GM12878 (cell line): ENCODE measurements around the gene CWC27. TPM values are rescaled to one million over a fixed set of nuclear protein-coding genes. Genes with fewer than 3 reads are reported as not detected.

Experiments used
- CBX3 ChIP-seq: fragments of 200-600 bp; sonication (generic); IDR thresholded peaks from 2 replicates; pipeline ENCODE4 v1.6.1; 2016; ENCODE audit warnings: low read depth, borderline replicate concordance
- ESRRA ChIP-seq: IDR thresholded peaks from 2 replicates; pipeline ENCODE4 v1.6.1; 2012; ENCODE audit warnings: mild to moderate bottlenecking, low read length, improper control_type of control experiment
- HDAC6 ChIP-seq: fragments of 200-600 bp; sonication (generic); IDR thresholded peaks from one replicate; pipeline ENCODE4 v1.8.0; 2017; ENCODE audit warnings: antibody characterized with exemption; ENCODE audit not compliant: unreplicated experiment
- IKZF1 ChIP-seq: fragments of 450-650 bp; conservative IDR thresholded peaks from 2 replicates; pipeline ENCODE4 v1.6.1; 2017; ENCODE audit warnings: antibody characterized with exemption, mild to moderate bottlenecking
- KAT2A ChIP-seq: conservative IDR thresholded peaks from 2 replicates; pipeline ENCODE4 v1.6.1; 2011; ENCODE audit warnings: low read depth, low read length; ENCODE audit not compliant: control insufficient read depth
- NR2C1 ChIP-seq: fragments of 450-650 bp; IDR thresholded peaks from 2 replicates; pipeline ENCODE4 v1.6.1; 2017; ENCODE audit warnings: antibody characterized with exemption, mild to moderate bottlenecking, moderate library complexity
- ZNF217 ChIP-seq: fragments of 450-650 bp; IDR thresholded peaks from 2 replicates; pipeline ENCODE4 v1.6.1; 2017; ENCODE audit warnings: antibody characterized with exemption, mild to moderate bottlenecking
- polyA plus RNA-seq, 11 experiments: library from polyadenylated mRNA; depleted of rRNA in 4 of 11; unstranded in 6 of 11; stranded (reverse) in 5 of 11; fragments of >200 nt; fragmentation: Nextera tagmentation in 4 of 11; fragmentation: Illumina TruSeq in 1 of 11; extraction: Ambion mirVana in 4 of 11; extraction: Trizol in 1 of 11; gene quantifications; 1 replicate in 1 of 11; 2 replicates in 10 of 11; pipeline versions ENCODE4 v1.2.1 to v1.2.3, GENCODE V29; 2011 to 2016; ENCODE audit warnings: inconsistent platforms in 2 of 11, missing spikeins in 2 of 11, low read depth in 1 of 11
- total RNA-seq, 4 experiments: library from RNA; depleted of rRNA in 3 of 4; stranded (reverse); fragments of >200 nt in 3 of 4; fragmentation: Illumina TruSeq in 1 of 4; extraction: Trizol in 1 of 4; gene quantifications; 2 replicates each; pipeline versions ENCODE4 v1.2.1 to v1.2.3, GENCODE V29; 2013 to 2021
- TF ChIP-seq, protein P1 (sequence below): fragments of 450-650 bp; IDR thresholded peaks from 2 replicates; pipeline ENCODE4 v1.6.1; 2017; ENCODE audit warnings: low read depth, mild to moderate bottlenecking, moderate library complexity
- TF ChIP-seq, protein P2 (sequence below): fragments of 450-650 bp; IDR thresholded peaks from 2 replicates; pipeline ENCODE4 v1.6.1; 2017; ENCODE audit warnings: borderline replicate concordance
- TF ChIP-seq, protein P3 (sequence below): fragments of 450-650 bp; IDR thresholded peaks from 2 replicates; pipeline ENCODE4 v1.6.1; 2016; ENCODE audit warnings: mild to moderate bottlenecking
- TF ChIP-seq, protein P4 (sequence below): fragments of 450-650 bp; IDR thresholded peaks from 2 replicates; pipeline ENCODE4 v1.6.1; 2018; ENCODE audit warnings: mild to moderate bottlenecking, low read depth, moderate library complexity; ENCODE audit not compliant: partially characterized antibody
- TF ChIP-seq, protein P5 (sequence below): fragments of 450-650 bp; IDR thresholded peaks from 2 replicates; pipeline ENCODE4 v1.6.1; 2017; ENCODE audit warnings: mild to moderate bottlenecking, moderate library complexity

The CWC27 gene
- total and polyA plus RNA-seq, 10 of the 15 experiments (the other 5 are each of a cell fraction or from before 2014, with no cell fraction given), result 21.7 to 61.9 (median 47.0) TPM

DNA sequence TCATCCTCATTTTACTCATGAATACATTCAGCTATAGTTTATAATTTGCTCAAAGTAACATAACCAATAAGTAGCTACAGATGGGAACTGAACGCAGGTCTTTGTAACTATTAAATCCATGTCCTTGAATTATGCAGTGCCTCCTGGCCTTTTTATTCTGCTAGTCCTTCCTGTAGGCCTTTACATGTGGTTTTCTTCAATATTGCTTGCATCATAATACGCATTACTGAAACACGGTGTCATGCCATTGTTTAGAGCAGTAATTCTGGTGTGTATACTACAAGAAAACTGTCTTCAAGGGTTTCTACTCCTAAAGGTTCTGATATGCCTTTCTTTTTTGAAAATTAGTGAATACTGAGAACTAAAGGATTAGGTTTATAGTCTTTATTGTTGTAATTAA is 20.7 kb downstream of the CWC27 start (continued):
- TF ChIP-seq, protein P1, sequence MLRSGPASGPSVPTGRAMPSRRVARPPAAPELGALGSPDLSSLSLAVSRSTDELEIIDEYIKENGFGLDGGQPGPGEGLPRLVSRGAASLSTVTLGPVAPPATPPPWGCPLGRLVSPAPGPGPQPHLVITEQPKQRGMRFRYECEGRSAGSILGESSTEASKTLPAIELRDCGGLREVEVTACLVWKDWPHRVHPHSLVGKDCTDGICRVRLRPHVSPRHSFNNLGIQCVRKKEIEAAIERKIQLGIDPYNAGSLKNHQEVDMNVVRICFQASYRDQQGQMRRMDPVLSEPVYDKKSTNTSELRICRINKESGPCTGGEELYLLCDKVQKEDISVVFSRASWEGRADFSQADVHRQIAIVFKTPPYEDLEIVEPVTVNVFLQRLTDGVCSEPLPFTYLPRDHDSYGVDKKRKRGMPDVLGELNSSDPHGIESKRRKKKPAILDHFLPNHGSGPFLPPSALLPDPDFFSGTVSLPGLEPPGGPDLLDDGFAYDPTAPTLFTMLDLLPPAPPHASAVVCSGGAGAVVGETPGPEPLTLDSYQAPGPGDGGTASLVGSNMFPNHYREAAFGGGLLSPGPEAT, result no peak
- TF ChIP-seq NR2C1, result no peak
- TF ChIP-seq, protein P2, sequence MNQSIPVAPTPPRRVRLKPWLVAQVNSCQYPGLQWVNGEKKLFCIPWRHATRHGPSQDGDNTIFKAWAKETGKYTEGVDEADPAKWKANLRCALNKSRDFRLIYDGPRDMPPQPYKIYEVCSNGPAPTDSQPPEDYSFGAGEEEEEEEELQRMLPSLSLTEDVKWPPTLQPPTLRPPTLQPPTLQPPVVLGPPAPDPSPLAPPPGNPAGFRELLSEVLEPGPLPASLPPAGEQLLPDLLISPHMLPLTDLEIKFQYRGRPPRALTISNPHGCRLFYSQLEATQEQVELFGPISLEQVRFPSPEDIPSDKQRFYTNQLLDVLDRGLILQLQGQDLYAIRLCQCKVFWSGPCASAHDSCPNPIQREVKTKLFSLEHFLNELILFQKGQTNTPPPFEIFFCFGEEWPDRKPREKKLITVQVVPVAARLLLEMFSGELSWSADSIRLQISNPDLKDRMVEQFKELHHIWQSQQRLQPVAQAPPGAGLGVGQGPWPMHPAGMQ, result no peak
- TF ChIP-seq CBX3, result no peak
- TF ChIP-seq, protein P3, sequence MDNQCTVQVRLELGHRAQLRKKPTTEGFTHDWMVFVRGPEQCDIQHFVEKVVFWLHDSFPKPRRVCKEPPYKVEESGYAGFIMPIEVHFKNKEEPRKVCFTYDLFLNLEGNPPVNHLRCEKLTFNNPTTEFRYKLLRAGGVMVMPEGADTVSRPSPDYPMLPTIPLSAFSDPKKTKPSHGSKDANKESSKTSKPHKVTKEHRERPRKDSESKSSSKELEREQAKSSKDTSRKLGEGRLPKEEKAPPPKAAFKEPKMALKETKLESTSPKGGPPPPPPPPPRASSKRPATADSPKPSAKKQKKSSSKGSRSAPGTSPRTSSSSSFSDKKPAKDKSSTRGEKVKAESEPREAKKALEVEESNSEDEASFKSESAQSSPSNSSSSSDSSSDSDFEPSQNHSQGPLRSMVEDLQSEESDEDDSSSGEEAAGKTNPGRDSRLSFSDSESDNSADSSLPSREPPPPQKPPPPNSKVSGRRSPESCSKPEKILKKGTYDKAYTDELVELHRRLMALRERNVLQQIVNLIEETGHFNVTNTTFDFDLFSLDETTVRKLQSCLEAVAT, result no peak
- TF ChIP-seq, protein P4, sequence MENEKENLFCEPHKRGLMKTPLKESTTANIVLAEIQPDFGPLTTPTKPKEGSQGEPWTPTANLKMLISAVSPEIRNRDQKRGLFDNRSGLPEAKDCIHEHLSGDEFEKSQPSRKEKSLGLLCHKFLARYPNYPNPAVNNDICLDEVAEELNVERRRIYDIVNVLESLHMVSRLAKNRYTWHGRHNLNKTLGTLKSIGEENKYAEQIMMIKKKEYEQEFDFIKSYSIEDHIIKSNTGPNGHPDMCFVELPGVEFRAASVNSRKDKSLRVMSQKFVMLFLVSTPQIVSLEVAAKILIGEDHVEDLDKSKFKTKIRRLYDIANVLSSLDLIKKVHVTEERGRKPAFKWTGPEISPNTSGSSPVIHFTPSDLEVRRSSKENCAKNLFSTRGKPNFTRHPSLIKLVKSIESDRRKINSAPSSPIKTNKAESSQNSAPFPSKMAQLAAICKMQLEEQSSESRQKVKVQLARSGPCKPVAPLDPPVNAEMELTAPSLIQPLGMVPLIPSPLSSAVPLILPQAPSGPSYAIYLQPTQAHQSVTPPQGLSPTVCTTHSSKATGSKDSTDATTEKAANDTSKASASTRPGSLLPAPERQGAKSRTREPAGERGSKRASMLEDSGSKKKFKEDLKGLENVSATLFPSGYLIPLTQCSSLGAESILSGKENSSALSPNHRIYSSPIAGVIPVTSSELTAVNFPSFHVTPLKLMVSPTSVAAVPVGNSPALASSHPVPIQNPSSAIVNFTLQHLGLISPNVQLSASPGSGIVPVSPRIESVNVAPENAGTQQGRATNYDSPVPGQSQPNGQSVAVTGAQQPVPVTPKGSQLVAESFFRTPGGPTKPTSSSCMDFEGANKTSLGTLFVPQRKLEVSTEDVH, result no peak
- TF ChIP-seq, protein P5, sequence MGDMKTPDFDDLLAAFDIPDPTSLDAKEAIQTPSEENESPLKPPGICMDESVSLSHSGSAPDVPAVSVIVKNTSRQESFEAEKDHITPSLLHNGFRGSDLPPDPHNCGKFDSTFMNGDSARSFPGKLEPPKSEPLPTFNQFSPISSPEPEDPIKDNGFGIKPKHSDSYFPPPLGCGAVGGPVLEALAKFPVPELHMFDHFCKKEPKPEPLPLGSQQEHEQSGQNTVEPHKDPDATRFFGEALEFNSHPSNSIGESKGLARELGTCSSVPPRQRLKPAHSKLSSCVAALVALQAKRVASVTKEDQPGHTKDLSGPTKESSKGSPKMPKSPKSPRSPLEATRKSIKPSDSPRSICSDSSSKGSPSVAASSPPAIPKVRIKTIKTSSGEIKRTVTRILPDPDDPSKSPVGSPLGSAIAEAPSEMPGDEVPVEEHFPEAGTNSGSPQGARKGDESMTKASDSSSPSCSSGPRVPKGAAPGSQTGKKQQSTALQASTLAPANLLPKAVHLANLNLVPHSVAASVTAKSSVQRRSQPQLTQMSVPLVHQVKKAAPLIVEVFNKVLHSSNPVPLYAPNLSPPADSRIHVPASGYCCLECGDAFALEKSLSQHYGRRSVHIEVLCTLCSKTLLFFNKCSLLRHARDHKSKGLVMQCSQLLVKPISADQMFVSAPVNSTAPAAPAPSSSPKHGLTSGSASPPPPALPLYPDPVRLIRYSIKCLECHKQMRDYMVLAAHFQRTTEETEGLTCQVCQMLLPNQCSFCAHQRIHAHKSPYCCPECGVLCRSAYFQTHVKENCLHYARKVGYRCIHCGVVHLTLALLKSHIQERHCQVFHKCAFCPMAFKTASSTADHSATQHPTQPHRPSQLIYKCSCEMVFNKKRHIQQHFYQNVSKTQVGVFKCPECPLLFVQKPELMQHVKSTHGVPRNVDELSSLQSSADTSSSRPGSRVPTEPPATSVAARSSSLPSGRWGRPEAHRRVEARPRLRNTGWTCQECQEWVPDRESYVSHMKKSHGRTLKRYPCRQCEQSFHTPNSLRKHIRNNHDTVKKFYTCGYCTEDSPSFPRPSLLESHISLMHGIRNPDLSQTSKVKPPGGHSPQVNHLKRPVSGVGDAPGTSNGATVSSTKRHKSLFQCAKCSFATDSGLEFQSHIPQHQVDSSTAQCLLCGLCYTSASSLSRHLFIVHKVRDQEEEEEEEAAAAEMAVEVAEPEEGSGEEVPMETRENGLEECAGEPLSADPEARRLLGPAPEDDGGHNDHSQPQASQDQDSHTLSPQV, result no peak
- TF ChIP-seq ZNF217, result no peak
- TF ChIP-seq HDAC6, result no peak
- TF ChIP-seq KAT2A, result no peak
- no peak for TF ChIP-seq ESRRA
- TF ChIP-seq IKZF1, result no peak
